RWPE2 (cell line): Measurements from ENCODE around the gene YJEFN3.

Experiments
- ATAC-seq: fragments of 200-7000 bp; cut with Tn5 transposase; 3 replicates; pipeline ENCODE4 v1.9.1; 2021; ENCODE audit warnings: low read depth
- DNase-seq: peaks from one replicate; pipeline ENCODE4 v3.0.0-alpha.2; 2020; ENCODE audit warnings: low spot score
- H3K27ac ChIP-seq: fragments of 450-650 bp; 2 replicates; pipeline ENCODE4 v1.5.1; 2017; ENCODE audit warnings: mild to moderate bottlenecking; ENCODE audit not compliant: poor library complexity, severe bottlenecking
- H3K27me3 ChIP-seq: fragments of 250-450 bp; sonication (Bioruptor Pico); 2 replicates; pipeline ENCODE4 v1.5.1; 2021; ENCODE audit warnings: mild to moderate bottlenecking, moderate library complexity; ENCODE audit not compliant: insufficient read depth, poor library complexity, severe bottlenecking
- H3K36me3 ChIP-seq: fragments of 250-450 bp; sonication (Bioruptor Pico); 2 replicates; pipeline ENCODE4 v1.5.1; 2020; ENCODE audit warnings: low read depth, mild to moderate bottlenecking, moderate library complexity
- H3K4me1 ChIP-seq: fragments of 250-450 bp; sonication (Bioruptor Pico); 2 replicates; pipeline ENCODE4 v1.5.1; 2021; ENCODE audit warnings: mild to moderate bottlenecking, moderate library complexity; ENCODE audit not compliant: insufficient read depth, poor library complexity, severe bottlenecking
- H3K4me3 ChIP-seq: fragments of 250-450 bp; sonication (Bioruptor Pico); 2 replicates; pipeline ENCODE4 v1.5.1; 2021; ENCODE audit warnings: mild to moderate bottlenecking, moderate library complexity; ENCODE audit not compliant: severe bottlenecking
- H3K9me3 ChIP-seq: fragments of 250-450 bp; sonication (Bioruptor Pico); 2 replicates; pipeline ENCODE4 v1.5.1; 2021; ENCODE audit warnings: mild to moderate bottlenecking, moderate library complexity; ENCODE audit not compliant: severe bottlenecking
- TF ChIP-seq, protein P1 (sequence below): fragments of 450-650 bp; IDR thresholded peaks from one replicate; pipeline ENCODE4 v1.5.1; 2017; ENCODE audit warnings: mild to moderate bottlenecking, moderate library complexity; ENCODE audit not compliant: poor library complexity, severe bottlenecking

Gene YJEFN3

DNA sequence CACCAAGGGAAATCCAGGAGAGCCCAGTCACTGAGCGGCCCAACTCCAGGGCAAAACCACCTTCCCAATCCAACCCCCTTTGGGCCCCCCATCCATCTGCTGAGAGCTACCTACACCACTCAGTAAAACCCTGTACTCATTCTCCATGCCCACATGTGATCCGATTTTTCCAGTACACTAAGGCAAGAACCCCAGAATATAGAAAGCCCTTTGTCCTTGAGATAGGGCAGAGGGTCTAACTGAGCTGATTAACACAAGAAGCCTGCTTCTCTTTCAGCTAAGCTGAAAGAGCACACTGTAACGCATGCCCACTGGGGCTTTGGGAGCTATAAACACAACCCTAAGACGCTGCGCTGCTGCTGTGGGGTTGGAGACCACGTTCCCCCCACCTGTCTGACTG lies 53.8 kb downstream of the YJEFN3 start:
- Histone ChIP-seq H3K4me1 (no peaks in the 10 kb centered on the region), H3K27ac (no peak overlapping the region), H3K4me3 (no peak overlapping the region), H3K27me3 (no peaks in the 10 kb centered on the region), H3K9me3 (no peaks in the 10 kb centered on the region), H3K36me3 (no peaks in the 10 kb centered on the region)
- ATAC-seq (no peak), DNase-seq (no peak)
- TF ChIP-seq, protein P1, sequence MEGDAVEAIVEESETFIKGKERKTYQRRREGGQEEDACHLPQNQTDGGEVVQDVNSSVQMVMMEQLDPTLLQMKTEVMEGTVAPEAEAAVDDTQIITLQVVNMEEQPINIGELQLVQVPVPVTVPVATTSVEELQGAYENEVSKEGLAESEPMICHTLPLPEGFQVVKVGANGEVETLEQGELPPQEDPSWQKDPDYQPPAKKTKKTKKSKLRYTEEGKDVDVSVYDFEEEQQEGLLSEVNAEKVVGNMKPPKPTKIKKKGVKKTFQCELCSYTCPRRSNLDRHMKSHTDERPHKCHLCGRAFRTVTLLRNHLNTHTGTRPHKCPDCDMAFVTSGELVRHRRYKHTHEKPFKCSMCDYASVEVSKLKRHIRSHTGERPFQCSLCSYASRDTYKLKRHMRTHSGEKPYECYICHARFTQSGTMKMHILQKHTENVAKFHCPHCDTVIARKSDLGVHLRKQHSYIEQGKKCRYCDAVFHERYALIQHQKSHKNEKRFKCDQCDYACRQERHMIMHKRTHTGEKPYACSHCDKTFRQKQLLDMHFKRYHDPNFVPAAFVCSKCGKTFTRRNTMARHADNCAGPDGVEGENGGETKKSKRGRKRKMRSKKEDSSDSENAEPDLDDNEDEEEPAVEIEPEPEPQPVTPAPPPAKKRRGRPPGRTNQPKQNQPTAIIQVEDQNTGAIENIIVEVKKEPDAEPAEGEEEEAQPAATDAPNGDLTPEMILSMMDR = no peak

DNA sequence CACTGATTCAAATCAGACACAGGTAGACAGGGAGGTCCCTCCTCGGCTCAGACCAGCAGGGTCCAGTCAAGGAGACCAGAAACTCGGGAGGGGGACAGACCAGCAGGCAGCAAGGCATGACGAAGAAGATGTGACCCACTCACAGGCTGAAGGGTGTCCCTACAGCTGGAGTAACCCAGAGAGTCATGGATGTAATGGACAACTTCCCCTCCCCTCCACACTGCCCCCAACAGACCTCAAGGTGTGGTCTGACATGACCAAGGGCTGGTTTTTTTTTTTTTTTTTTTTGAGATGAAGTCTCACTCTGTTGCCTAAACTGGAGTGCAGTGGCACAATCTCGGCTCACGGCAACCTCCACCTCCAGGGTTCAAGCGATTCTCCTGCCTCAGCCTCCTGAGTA lies 55.6 kb downstream of the YJEFN3 start:
- Histone ChIP-seq H3K36me3 (no peaks in the 10 kb centered on the region), H3K27ac (no peak overlapping the region), H3K4me1 (no peaks in the 10 kb centered on the region), H3K27me3 (no peaks in the 10 kb centered on the region), H3K9me3 (no peaks in the 10 kb centered on the region), H3K4me3 (no peak overlapping the region)
- no peak for ATAC-seq
- TF ChIP-seq, protein P1 = no peak
- no peak for DNase-seq
